GM12878 (cell line): Measurements from ENCODE around the gene SYNGAP1. TPM values are rescaled to one million over a fixed set of nuclear protein-coding genes. Genes with fewer than 3 reads are reported as not detected.

Source experiments
- ATAC-seq: fragments of 200-7000 bp; cut with Tn5 transposase; 3 replicates; pipeline ENCODE4 v1.9.1; 2020; ENCODE audit warnings: mild to moderate bottlenecking, moderate library complexity
- BruUV-seq: library from RNA; stranded (reverse); fragments of 400-500 nt; replicated peaks from 2 replicates; lab custom pipeline; 2021; lab: Mats Ljungman, UMichigan
- CTCF ChIA-PET: fragments of 300-600 bp; sonication (Branson Sonifier 250); formaldehyde crosslinking; extraction: SDS; loops from one replicate; lab custom pipeline; 2021; ENCODE audit warnings: inconsistent platforms; lab: Yijun Ruan, JAX
- POLR2A ChIA-PET: fragments of 350-600 bp; formaldehyde crosslinking; extraction: SDS; loops from one replicate; lab custom pipeline; 2021; ENCODE audit warnings: inconsistent platforms; lab: Charles Lee
- RAD21 ChIA-PET: fragments of 300-600 bp; sonication (Branson Sonifier 250); formaldehyde crosslinking; loops from one replicate; lab custom pipeline; 2023; ENCODE audit warnings: antibody characterized with exemption; ENCODE audit not compliant: unreplicated experiment; lab: Charles Lee
- SMC1A ChIA-PET: fragments of 300-600 bp; sonication (Branson Sonifier 250); formaldehyde crosslinking; loops from one replicate; lab custom pipeline; 2023; ENCODE audit not compliant: unreplicated experiment, uncharacterized antibody; lab: Charles Lee
- DNase-seq: peaks from one replicate; pipeline ENCODE4 v3.0.0-alpha.2; 2011; ENCODE audit warnings: low read depth, low spot score
- FAIRE-seq: peaks from 3 replicates; lab custom pipeline; 2011; peaks lifted over from hg19 to GRCh38; lab: Jason Lieb, UNC
- H2AFZ ChIP-seq: 2 replicates; pipeline ENCODE4 v1.6.0; 2011; ENCODE audit warnings: low read depth, low read length, control low read depth; ENCODE audit not compliant: control insufficient read depth
- H3K27ac ChIP-seq: 2 replicates; pipeline ENCODE4 v1.5.1; 2011; ENCODE audit warnings: control low read depth; ENCODE audit not compliant: control insufficient read depth, insufficient read depth
- H3K27me3 ChIP-seq, 2 experiments: replicated peaks in 1 of 2; 2 replicates each; pipeline versions ENCODE4 v1.6.0 to v1.6.1; 2011; ENCODE audit warnings: low read length in 1 of 2; ENCODE audit not compliant: control insufficient read depth in 2 of 2, insufficient read depth in 2 of 2
- H3K36me3 ChIP-seq, 2 experiments: 2 replicates each; pipeline ENCODE4 v1.5.1; 2011; ENCODE audit warnings: low read length in 1 of 2; ENCODE audit not compliant: control insufficient read depth in 2 of 2, insufficient read depth in 2 of 2
- H3K4me1 ChIP-seq: 2 replicates; pipeline ENCODE4 v1.6.1; 2011; ENCODE audit warnings: mild to moderate bottlenecking, low read length, moderate library complexity, mixed read lengths; ENCODE audit not compliant: control insufficient read depth, insufficient read depth
- H3K4me2 ChIP-seq: 2 replicates; pipeline ENCODE4 v1.6.0; 2011; ENCODE audit warnings: control low read depth; ENCODE audit not compliant: control insufficient read depth, insufficient read depth
- H3K4me3 ChIP-seq: fragments of 200-600 bp; sonication (generic); 2 replicates; pipeline ENCODE4 v1.5.1; 2016
- H3K79me2 ChIP-seq: 2 replicates; pipeline ENCODE4 v1.6.0; 2011; ENCODE audit warnings: low read length; ENCODE audit not compliant: control insufficient read depth, insufficient read depth
- H3K9ac ChIP-seq: 2 replicates; pipeline ENCODE4 v1.8.0; 2011; ENCODE audit warnings: low read length, control low read depth, mixed read lengths; ENCODE audit not compliant: control insufficient read depth, insufficient read depth
- H3K9me3 ChIP-seq: replicated peaks from 3 replicates; pipeline ENCODE4 v1.5.1; 2011; ENCODE audit warnings: mild to moderate bottlenecking, low read length; ENCODE audit not compliant: control insufficient read depth, insufficient read depth
- H4K20me1 ChIP-seq: 2 replicates; pipeline ENCODE4 v1.6.0; 2011; ENCODE audit not compliant: control insufficient read depth, insufficient read depth
- BHLHE40 ChIP-seq, 2 experiments: fragments of 450-650 bp in 1 of 2; IDR thresholded peaks; 2 replicates each; pipeline ENCODE4 v1.6.1; 2011 to 2017; ENCODE audit warnings: low read depth in 2 of 2, borderline replicate concordance in 1 of 2, improper control_type of control experiment in 1 of 2, low read length in 1 of 2, mild to moderate bottlenecking in 1 of 2
- BMI1 ChIP-seq: fragments of 450-650 bp; IDR thresholded peaks from 2 replicates; pipeline ENCODE4 v1.6.1; 2016; ENCODE audit warnings: mild to moderate bottlenecking, moderate library complexity, borderline replicate concordance
- CEBPB ChIP-seq, 2 experiments: fragments of 150-350 bp in 1 of 2; IDR thresholded peaks; 2 replicates each; pipeline ENCODE4 v1.6.1; 2012 to 2014; ENCODE audit warnings: low read depth in 2 of 2, low read length in 2 of 2, borderline replicate concordance in 1 of 2, inconsistent platforms in 1 of 2
- EZH2 ChIP-seq: IDR thresholded peaks from 2 replicates; pipeline ENCODE4 v1.6.1; 2012; ENCODE audit warnings: low read depth, mild to moderate bottlenecking, control low read depth, inconsistent platforms, low read length, borderline replicate concordance; ENCODE audit not compliant: control insufficient read depth
- KAT2A ChIP-seq: conservative IDR thresholded peaks from 2 replicates; pipeline ENCODE4 v1.6.1; 2011; ENCODE audit warnings: low read depth, low read length; ENCODE audit not compliant: control insufficient read depth
- KDM1A ChIP-seq: fragments of 200-600 bp; sonication (generic); IDR thresholded peaks from 2 replicates; pipeline ENCODE4 v1.6.1; 2016; ENCODE audit warnings: borderline replicate concordance
- MTA3 ChIP-seq: IDR thresholded peaks from 2 replicates; pipeline ENCODE4 v1.6.1; 2012; ENCODE audit warnings: low read length, inconsistent platforms, borderline replicate concordance
- MYB ChIP-seq: fragments of 150-350 bp; IDR thresholded peaks from 2 replicates; pipeline ENCODE4 v1.6.1; 2014; ENCODE audit warnings: mild to moderate bottlenecking, low read depth, low read length, borderline replicate concordance
- NFIC ChIP-seq: IDR thresholded peaks from 2 replicates; pipeline ENCODE4 v1.6.1; 2012; ENCODE audit warnings: low read depth, mild to moderate bottlenecking, inconsistent platforms, low read length, moderate library complexity
- NRF1 ChIP-seq: conservative IDR thresholded peaks from 2 replicates; pipeline ENCODE4 v1.6.1; 2011; ENCODE audit warnings: mild to moderate bottlenecking, low read depth, low read length, improper control_type of control experiment
- RB1 ChIP-seq: fragments of 450-650 bp; formaldehyde crosslinking; IDR thresholded peaks from 2 replicates; pipeline ENCODE4 v1.6.1; 2017; ENCODE audit warnings: mild to moderate bottlenecking, borderline replicate concordance
- RELA ChIP-seq: fragments of 450-650 bp; IDR thresholded peaks from 2 replicates; pipeline ENCODE4 v1.8.0; 2014; ENCODE audit warnings: borderline replicate concordance; ENCODE audit not compliant: partially characterized antibody
- WGBS: methylation state at CpG from one replicate; pipeline ENCODE4 v1.1.6; 2016; ENCODE audit warnings: low lambda C conversion rate; ENCODE audit not compliant: insufficient replicate concordance, insufficient coverage; ENCODE audit errors: missing lambda C conversion rate; 5-methylcytosine and 5-hydroxymethylcytosine counted together
- in situ Hi-C: fragments of 300-500 bp; cut with MboI; formaldehyde crosslinking; loops from 9 replicates; pipeline ENCODE4 v1.14.3; 2018; ENCODE audit warnings: mixed read lengths
- intact Hi-C: fragments of 100-400 bp; cut with micrococcal nuclease; formaldehyde crosslinking; loops from one replicate; pipeline ENCODE4 v1.14.2; 2022; ENCODE audit not compliant: unreplicated experiment
- polyA plus RNA-seq, 11 experiments: library from polyadenylated mRNA; depleted of rRNA in 4 of 11; unstranded in 6 of 11; stranded (reverse) in 5 of 11; fragments of >200 nt; fragmentation: Nextera tagmentation in 4 of 11; fragmentation: Illumina TruSeq in 1 of 11; extraction: Ambion mirVana in 4 of 11; extraction: Trizol in 1 of 11; gene quantifications; 1 replicate in 1 of 11; 2 replicates in 10 of 11; pipeline versions ENCODE4 v1.2.1 to v1.2.3, GENCODE V29; 2011 to 2016; ENCODE audit warnings: inconsistent platforms in 2 of 11, missing spikeins in 2 of 11, low read depth in 1 of 11
- total RNA-seq, 4 experiments: library from RNA; depleted of rRNA in 3 of 4; stranded (reverse); fragments of >200 nt in 3 of 4; fragmentation: Illumina TruSeq in 1 of 4; extraction: Trizol in 1 of 4; gene quantifications; 2 replicates each; pipeline versions ENCODE4 v1.2.1 to v1.2.3, GENCODE V29; 2013 to 2021
- TF ChIP-seq, protein P1 (sequence below): fragments of 450-650 bp; IDR thresholded peaks from 2 replicates; pipeline ENCODE4 v1.6.1; 2017; ENCODE audit warnings: low read depth, mild to moderate bottlenecking, moderate library complexity
- TF ChIP-seq, protein P2 (sequence below): IDR thresholded peaks from 2 replicates; pipeline ENCODE4 v1.6.1; 2012; ENCODE audit warnings: improper control_type of control experiment, low read depth, low read length; ENCODE audit not compliant: insufficient replicate concordance
- TF ChIP-seq, protein P3 (sequence below): fragments of 450-650 bp; IDR thresholded peaks from 2 replicates; pipeline ENCODE4 v1.6.1; 2017; ENCODE audit warnings: borderline replicate concordance

Gene SYNGAP1
- total and polyA plus RNA-seq, 10 of the 15 experiments (the other 5 are each of a cell fraction or from before 2014, with no cell fraction given) = 0.05 to 9.2 (median 1.2) TPM

DNA sequence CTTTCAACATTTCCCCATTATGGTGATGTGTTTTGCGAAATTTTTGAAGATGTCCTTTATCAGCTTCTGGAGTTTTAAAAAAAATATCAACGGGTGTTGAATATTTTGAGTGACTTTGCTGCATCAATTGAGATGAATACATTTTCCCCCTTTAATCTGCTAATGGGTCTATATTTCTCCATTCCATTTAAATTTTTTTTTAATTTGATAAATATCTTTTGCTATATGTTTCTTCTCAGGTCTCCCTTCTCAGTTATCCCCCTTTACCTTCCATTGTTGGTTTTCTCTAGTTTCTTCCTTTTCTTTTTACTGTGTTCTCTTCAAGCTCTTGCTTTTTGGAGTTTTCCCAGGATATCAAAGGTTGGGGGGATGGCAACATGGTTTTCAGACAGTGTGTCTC is 29.7 kb upstream of the SYNGAP1 start:
- peaks cover 35% of the 10 kb centered on the region for H3K79me2 ChIP-seq
- in situ Hi-C loops (no loop called here), intact Hi-C loops (loop anchor here (2.0 to 5.0 kb wide), 3 partner anchors 29 to 113 kb away; partner anchors contain the start of genes B3GALT4 and CUTA)
- ChIA-PET POLR2A (interaction anchor here (0.6 to 1.3 kb wide), 4 partner anchors 20 to 179 kb away, joined by 3 to 4 read pairs (median 3); no protein-coding TSS in a partner anchor), SMC1A (interaction anchor here (0.9 to 1.2 kb wide), 5 partner anchors 12 to 179 kb away, joined by 3 to 8 read pairs (median 5); partner anchors contain the start of gene SYNGAP1), RAD21 (no interaction called here), CTCF (interaction anchor here (0.8 to 1.7 kb wide), 14 partner anchors 11 to 319 kb away, joined by 3 to 19 read pairs (median 5); partner anchors contain the start of genes SYNGAP1 and ZBTB22)
- no peak overlapping the region for H2AFZ ChIP-seq
- H3K4me1 ChIP-seq = peaks cover 6% of the 10 kb centered on the region
- no TSS peak for BruUV-seq
- 90% methylated on average over 2 of the region's 2 CpGs for WGBS
- no peaks in the 10 kb centered on the region for H3K27me3 ChIP-seq
- no peaks in the 10 kb centered on the region for H4K20me1 ChIP-seq
- no peak overlapping the region for H3K4me2 ChIP-seq
- no peak for ATAC-seq
- no peaks in the 10 kb centered on the region for H3K9me3 ChIP-seq
- FAIRE-seq = no peak
- peaks cover 0 to 2% of the 10 kb centered on the region in 2 experiments; a peak in 1 of 4 replicates for H3K36me3 ChIP-seq
- H3K4me3 ChIP-seq = no peak overlapping the region
- no peak overlapping the region for H3K9ac ChIP-seq
- DNase-seq = no peak
- H3K27ac ChIP-seq = no peak overlapping the region
- TF ChIP-seq, protein P1, sequence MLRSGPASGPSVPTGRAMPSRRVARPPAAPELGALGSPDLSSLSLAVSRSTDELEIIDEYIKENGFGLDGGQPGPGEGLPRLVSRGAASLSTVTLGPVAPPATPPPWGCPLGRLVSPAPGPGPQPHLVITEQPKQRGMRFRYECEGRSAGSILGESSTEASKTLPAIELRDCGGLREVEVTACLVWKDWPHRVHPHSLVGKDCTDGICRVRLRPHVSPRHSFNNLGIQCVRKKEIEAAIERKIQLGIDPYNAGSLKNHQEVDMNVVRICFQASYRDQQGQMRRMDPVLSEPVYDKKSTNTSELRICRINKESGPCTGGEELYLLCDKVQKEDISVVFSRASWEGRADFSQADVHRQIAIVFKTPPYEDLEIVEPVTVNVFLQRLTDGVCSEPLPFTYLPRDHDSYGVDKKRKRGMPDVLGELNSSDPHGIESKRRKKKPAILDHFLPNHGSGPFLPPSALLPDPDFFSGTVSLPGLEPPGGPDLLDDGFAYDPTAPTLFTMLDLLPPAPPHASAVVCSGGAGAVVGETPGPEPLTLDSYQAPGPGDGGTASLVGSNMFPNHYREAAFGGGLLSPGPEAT = no peak
- TF ChIP-seq BHLHE40 (IDR thresholded peaks at IDR 0.05; ENCODE audit: borderline replicate concordance in 1 of 2, low read depth in 2 of 2, low read length in 1 of 2) (no peak), CEBPB (IDR thresholded peaks at IDR 0.05; ENCODE audit: borderline replicate concordance in 1 of 2, low read depth in 2 of 2, low read length in 2 of 2) (no peak), BMI1 (no peak), MYB (no peak), RB1 (no peak), KAT2A (no peak), NRF1 (no peak), MTA3 (no peak), NFIC (no peak), EZH2 (no peak), RELA (no peak), KDM1A (no peak)
- TF ChIP-seq, protein P2, sequence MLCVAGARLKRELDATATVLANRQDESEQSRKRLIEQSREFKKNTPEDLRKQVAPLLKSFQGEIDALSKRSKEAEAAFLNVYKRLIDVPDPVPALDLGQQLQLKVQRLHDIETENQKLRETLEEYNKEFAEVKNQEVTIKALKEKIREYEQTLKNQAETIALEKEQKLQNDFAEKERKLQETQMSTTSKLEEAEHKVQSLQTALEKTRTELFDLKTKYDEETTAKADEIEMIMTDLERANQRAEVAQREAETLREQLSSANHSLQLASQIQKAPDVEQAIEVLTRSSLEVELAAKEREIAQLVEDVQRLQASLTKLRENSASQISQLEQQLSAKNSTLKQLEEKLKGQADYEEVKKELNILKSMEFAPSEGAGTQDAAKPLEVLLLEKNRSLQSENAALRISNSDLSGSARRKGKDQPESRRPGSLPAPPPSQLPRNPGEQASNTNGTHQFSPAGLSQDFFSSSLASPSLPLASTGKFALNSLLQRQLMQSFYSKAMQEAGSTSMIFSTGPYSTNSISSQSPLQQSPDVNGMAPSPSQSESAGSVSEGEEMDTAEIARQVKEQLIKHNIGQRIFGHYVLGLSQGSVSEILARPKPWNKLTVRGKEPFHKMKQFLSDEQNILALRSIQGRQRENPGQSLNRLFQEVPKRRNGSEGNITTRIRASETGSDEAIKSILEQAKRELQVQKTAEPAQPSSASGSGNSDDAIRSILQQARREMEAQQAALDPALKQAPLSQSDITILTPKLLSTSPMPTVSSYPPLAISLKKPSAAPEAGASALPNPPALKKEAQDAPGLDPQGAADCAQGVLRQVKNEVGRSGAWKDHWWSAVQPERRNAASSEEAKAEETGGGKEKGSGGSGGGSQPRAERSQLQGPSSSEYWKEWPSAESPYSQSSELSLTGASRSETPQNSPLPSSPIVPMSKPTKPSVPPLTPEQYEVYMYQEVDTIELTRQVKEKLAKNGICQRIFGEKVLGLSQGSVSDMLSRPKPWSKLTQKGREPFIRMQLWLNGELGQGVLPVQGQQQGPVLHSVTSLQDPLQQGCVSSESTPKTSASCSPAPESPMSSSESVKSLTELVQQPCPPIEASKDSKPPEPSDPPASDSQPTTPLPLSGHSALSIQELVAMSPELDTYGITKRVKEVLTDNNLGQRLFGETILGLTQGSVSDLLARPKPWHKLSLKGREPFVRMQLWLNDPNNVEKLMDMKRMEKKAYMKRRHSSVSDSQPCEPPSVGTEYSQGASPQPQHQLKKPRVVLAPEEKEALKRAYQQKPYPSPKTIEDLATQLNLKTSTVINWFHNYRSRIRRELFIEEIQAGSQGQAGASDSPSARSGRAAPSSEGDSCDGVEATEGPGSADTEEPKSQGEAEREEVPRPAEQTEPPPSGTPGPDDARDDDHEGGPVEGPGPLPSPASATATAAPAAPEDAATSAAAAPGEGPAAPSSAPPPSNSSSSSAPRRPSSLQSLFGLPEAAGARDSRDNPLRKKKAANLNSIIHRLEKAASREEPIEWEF = no peak
- TF ChIP-seq, protein P3, sequence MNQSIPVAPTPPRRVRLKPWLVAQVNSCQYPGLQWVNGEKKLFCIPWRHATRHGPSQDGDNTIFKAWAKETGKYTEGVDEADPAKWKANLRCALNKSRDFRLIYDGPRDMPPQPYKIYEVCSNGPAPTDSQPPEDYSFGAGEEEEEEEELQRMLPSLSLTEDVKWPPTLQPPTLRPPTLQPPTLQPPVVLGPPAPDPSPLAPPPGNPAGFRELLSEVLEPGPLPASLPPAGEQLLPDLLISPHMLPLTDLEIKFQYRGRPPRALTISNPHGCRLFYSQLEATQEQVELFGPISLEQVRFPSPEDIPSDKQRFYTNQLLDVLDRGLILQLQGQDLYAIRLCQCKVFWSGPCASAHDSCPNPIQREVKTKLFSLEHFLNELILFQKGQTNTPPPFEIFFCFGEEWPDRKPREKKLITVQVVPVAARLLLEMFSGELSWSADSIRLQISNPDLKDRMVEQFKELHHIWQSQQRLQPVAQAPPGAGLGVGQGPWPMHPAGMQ = no peak
